Esophagus squamous epithelium (tissue), 5 donors: ENCODE measurements around the gene LRG1. TPM values are rescaled to one million over a fixed set of nuclear protein-coding genes. Genes with fewer than 3 reads are reported as not detected.

Source experiments
- DNase-seq: peaks from one replicate; lab custom pipeline; 2025; lab: John Stamatoyannopoulos, UW
- H3K27ac ChIP-seq, 4 donors: fragments of 200-600 bp; sonication (generic); one replicate each; pipeline ENCODE4 v1.5.1; 2016 to 2019; ENCODE audit warnings: mild to moderate bottlenecking in 1 of 4
- H3K27me3 ChIP-seq, 4 donors: fragments of 200-600 bp; sonication (generic); 1 replicate in 3 of 4; 2 replicates in 1 of 4; pipeline versions ENCODE4 v1.5.1 to v1.6.0; 2017 to 2021; ENCODE audit warnings: antibody characterized with exemption in 1 of 4
- H3K36me3 ChIP-seq, 3 donors: fragments of 200-600 bp; sonication (generic); one replicate each; pipeline ENCODE4 v1.5.1; 2016 to 2019
- H3K4me1 ChIP-seq, 3 donors: fragments of 200-600 bp; sonication (generic); one replicate each; pipeline ENCODE4 v1.5.1; 2017 to 2019
- H3K4me3 ChIP-seq, 4 donors: fragments of 200-600 bp; sonication (generic); 1 replicate in 3 of 4; 2 replicates in 1 of 4; pipeline ENCODE4 v1.5.1; 2016 to 2019; ENCODE audit warnings: mild to moderate bottlenecking in 2 of 4, moderate library complexity in 1 of 4
- H3K9me3 ChIP-seq, 3 donors: fragments of 200-600 bp; sonication (generic); one replicate each; pipeline ENCODE4 v1.5.1; 2016 to 2019
- CTCF ChIP-seq, 6 experiments: fragments of 450-650 bp in 4 of 6; fragments of 200-600 bp in 2 of 6; sonication (generic) in 2 of 6; IDR thresholded peaks; one replicate each; pipeline ENCODE4 v1.5.1; 2016 to 2019; ENCODE audit warnings: antibody characterized with exemption in 6 of 6, mild to moderate bottlenecking in 4 of 6, moderate library complexity in 4 of 6
- POLR2A ChIP-seq, 4 donors: fragments of 450-650 bp; IDR thresholded peaks; one replicate each; pipeline ENCODE4 v1.6.1; 2017; ENCODE audit warnings: antibody characterized with exemption in 4 of 4, mild to moderate bottlenecking in 4 of 4, moderate library complexity in 3 of 4
- WGBS, 2 donors: methylation state at CpG; one replicate each; pipeline ENCODE4 v1.1.5; 2018; 5-methylcytosine and 5-hydroxymethylcytosine counted together
- intact Hi-C: fragments of 100-400 bp; cut with DNase I; formaldehyde crosslinking; loops from one replicate; pipeline ENCODE4 v1.15.0; 2022
- total RNA-seq, 4 donors: library from RNA; depleted of rRNA; stranded (reverse); fragments of >200 nt; gene quantifications; one replicate each; pipeline ENCODE4 v1.1.0, GENCODE V29; 2016
- donor health status: DM: yes; HTN: yes; CAD: no.

LRG1 gene
- total RNA-seq, 4 donors from 2014 or later = 3.8 to 53.0 (median 21.1) TPM

DNA sequence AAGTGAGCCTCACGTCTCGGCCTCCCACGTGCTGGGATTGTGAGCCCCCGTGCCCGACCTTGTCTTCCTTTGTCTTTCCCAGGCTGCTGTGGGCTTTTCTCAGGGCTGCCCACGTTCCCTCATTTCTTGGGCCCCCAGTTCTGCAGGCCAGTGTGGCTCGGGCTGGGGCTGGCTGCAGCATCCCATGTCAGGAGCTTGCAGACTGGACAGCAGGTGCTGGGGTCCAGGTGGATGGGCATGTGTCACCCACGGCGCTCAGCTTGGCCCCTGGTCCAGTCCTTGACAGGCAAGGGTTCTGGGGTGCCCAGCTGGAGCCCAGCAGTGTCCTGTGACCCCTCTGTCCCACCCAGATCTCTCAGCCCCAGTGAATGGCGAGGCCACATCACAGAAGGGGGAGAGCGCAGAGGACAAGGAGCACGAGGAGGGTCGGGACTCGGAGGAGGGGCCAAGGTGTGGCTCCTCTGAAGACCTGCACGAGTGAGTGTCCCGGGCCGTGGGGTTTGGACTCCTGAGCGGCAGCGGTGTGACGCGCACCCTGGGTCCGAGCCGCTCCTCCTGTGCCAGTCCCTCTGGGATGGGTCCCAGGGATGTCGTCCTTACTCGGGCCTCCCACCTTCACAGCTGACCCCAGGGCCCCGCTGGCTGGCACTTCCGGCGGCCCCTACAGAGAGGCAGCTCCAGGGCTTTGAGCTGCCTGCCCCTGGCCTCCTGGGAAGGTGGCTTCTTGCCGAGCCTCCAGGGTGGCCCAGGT is 38.8 kb downstream of the LRG1 start:
- H3K4me1 ChIP-seq = no peaks in the 10 kb centered on the region
- no peaks in the 10 kb centered on the region for H3K9me3 ChIP-seq
- no peaks in the 10 kb centered on the region for H3K27me3 ChIP-seq
- TF ChIP-seq CTCF (IDR thresholded peaks at IDR 0.05) (no peak), POLR2A (IDR thresholded peaks at IDR 0.05) (no peak)
- no peak overlapping the region for H3K27ac ChIP-seq
- peaks cover 25 to 98% (median 51%) of the 10 kb centered on the region in 3 donors for H3K36me3 ChIP-seq
- intact Hi-C loops = no loop called here
- H3K4me3 ChIP-seq = no peak overlapping the region
- WGBS, 2 donors = 97% methylated on average over 5 of the region's 29 CpGs; no CpG with 5 or more reads in 1 of the 2 donors
- DNase-seq = no peak

GRCh38 chr19:4499855-4500254 is 40.0 kb downstream of the LRG1 start:
- WGBS, 2 donors = 85 to 100% methylated on average over 1 to 7 of the region's 15 CpGs

DNA sequence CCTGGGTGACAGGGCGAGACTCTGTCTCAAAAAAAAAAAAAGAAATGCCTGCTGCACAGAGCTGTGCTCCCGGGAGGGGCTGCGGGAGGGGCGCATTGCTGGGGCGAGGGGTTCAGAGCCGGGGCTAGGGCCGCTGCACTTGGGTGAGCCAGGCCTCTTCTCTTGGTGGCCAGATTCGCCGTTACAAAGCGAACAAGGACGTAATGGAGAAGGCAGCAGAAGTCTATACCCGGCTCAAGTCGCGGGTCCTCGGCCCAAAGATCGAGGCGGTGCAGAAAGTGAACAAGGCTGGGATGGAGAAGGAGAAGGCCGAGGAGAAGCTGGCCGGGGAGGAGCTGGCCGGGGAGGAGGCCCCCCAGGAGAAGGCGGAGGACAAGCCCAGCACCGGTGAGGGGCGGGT is 40.5 kb downstream of the LRG1 start:
- Histone ChIP-seq H3K27ac (no peak overlapping the region), H3K9me3 (no peaks in the 10 kb centered on the region), H3K27me3 (no peaks in the 10 kb centered on the region), H3K4me3 (no peak overlapping the region), H3K4me1 (no peaks in the 10 kb centered on the region), H3K36me3 (peaks cover 35 to 98% (median 49%) of the 10 kb centered on the region in 3 donors)
- intact Hi-C loops = no loop called here
- no peak for TF ChIP-seq CTCF (IDR thresholded peaks at IDR 0.05)
- TF ChIP-seq POLR2A (IDR thresholded peaks at IDR 0.05) = no peak
- DNase-seq = no peak
- 92 to 93% methylated on average over 17 to 19 of the region's 23 CpGs for WGBS, 2 donors

More at GRCh38 chr19:4499855-4500254, 40.0 kb downstream of the LRG1 start:
- intact Hi-C loops = no loop called here
- no peak overlapping the region for H3K4me3 ChIP-seq
- H3K4me1 ChIP-seq = no peaks in the 10 kb centered on the region
- H3K36me3 ChIP-seq = peaks cover 31 to 98% (median 51%) of the 10 kb centered on the region in 3 donors
- H3K27me3 ChIP-seq = no peaks in the 10 kb centered on the region
- DNase-seq = no peak
- H3K9me3 ChIP-seq = no peaks in the 10 kb centered on the region
- TF ChIP-seq POLR2A (IDR thresholded peaks at IDR 0.05) (no peak), CTCF (IDR thresholded peaks at IDR 0.05) (no peak)
- H3K27ac ChIP-seq = no peak overlapping the region

DNA sequence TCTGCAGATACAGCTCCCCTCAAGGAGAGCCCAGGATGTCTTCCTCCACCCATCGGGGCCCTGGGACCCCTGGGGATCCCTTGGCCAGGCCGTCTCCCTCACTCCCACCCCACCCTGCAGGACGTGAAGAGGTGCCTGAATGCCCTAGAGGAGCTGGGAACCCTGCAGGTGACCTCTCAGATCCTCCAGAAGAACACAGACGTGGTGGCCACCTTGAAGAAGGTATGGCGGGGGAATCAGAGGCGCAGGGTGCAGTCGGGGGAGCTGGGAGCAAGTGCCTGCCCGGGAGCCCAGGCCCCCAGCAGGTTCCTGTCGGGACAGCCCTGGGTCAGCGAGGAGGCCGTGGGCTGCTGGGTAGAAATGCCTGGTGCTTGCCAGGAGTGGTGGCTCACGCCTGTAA is 41.1 kb downstream of the LRG1 start:
- peaks cover 41 to 100% (median 49%) of the 10 kb centered on the region in 3 donors for H3K36me3 ChIP-seq
- no peaks in the 10 kb centered on the region for H3K4me1 ChIP-seq
- intact Hi-C loops = no loop called here
- TF ChIP-seq POLR2A (IDR thresholded peaks at IDR 0.05) (no peak), CTCF (IDR thresholded peaks at IDR 0.05) (no peak)
- no peaks in the 10 kb centered on the region for H3K9me3 ChIP-seq
- no CpG with 5 or more reads among the region's 12 CpGs for WGBS, 2 donors
- H3K27me3 ChIP-seq = no peaks in the 10 kb centered on the region
- no peak for DNase-seq
- H3K4me3 ChIP-seq = no peak overlapping the region
- no peak overlapping the region for H3K27ac ChIP-seq

DNA sequence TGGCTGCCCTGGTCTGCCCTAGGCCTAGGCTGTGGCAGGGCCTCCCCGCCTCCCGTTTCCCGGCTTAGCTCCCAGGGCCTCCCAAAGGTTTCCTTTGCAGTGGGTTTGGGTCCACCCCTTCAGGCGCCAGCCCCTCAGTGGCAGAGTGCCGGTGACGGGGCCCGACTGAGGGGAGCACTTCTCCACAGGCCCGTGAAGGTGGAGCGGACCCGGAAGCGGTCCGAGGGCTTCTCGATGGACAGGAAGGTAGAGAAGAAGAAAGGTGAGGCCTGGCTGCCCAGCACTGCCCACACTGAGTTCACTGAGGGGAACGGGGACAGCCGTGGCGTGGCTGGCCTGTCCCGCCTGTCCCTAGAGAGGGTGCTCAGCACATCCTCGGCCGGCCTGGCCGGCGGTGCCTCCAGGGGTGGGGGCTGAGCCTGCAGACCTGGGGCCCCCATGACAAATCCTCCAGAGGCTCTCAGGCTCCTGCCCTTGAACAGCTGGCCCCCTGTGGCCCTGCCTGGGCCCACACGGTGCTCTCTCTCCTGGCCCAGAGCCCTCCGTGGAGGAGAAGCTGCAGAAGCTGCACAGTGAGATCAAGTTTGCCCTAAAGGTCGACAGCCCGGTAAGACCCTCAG is 42.0 kb downstream of the LRG1 start:
- no CpG with 5 or more reads among the region's 25 CpGs for WGBS, 2 donors
- Histone ChIP-seq H3K27me3 (no peaks in the 10 kb centered on the region), H3K9me3 (no peaks in the 10 kb centered on the region), H3K27ac (no peak overlapping the region), H3K4me3 (no peak overlapping the region), H3K4me1 (no peaks in the 10 kb centered on the region), H3K36me3 (peaks cover 48 to 98% (median 50%) of the 10 kb centered on the region in 3 donors)
- intact Hi-C loops = no loop called here
- TF ChIP-seq CTCF (IDR thresholded peaks at IDR 0.05) (no peak), POLR2A (IDR thresholded peaks at IDR 0.05) (no peak)
- DNase-seq = no peak
